H1 (cell line): ENCODE measurements around the gene PDE4D.

Source experiments
- BCL11A ChIP-seq, 2 experiments: IDR thresholded peaks; one replicate each; pipeline ENCODE4 v1.6.1; 2011; ENCODE audit warnings: low read depth in 2 of 2, low read length in 2 of 2, mild to moderate bottlenecking in 2 of 2
- CEBPB ChIP-seq: IDR thresholded peaks from 2 replicates; pipeline ENCODE4 v1.6.1; 2012; ENCODE audit warnings: low read depth, low read length
- EZH2 ChIP-seq: fragments of 200-600 bp; sonication (generic); IDR thresholded peaks from 2 replicates; pipeline ENCODE4 v1.7.1; 2012; ENCODE audit warnings: low read depth, mild to moderate bottlenecking, moderate library complexity, low read length, inconsistent platforms; ENCODE audit not compliant: severe bottlenecking
- POLR2AphosphoS5 ChIP-seq: IDR thresholded peaks from 2 replicates; pipeline ENCODE4 v1.6.1; 2011; ENCODE audit warnings: low read depth, low read length
- RFX5 ChIP-seq: IDR thresholded peaks from 2 replicates; pipeline ENCODE4 v1.6.1; 2011; ENCODE audit warnings: low read depth, low read length, improper control_type of control experiment, borderline replicate concordance
- TF ChIP-seq, protein P1 (sequence below), 3 experiments: IDR thresholded peaks; 1 replicate in 2 of 3; 2 replicates in 1 of 3; pipeline versions ENCODE4 v1.5.1 to v1.6.1; 2011; ENCODE audit warnings: low read length in 3 of 3, mild to moderate bottlenecking in 3 of 3, inconsistent platforms in 2 of 3, low read depth in 1 of 3, moderate library complexity in 1 of 3; ENCODE audit not compliant: insufficient read depth in 1 of 3; ENCODE audit errors: control extremely low read depth in 1 of 3

- TF ChIP-seq, protein P1, sequence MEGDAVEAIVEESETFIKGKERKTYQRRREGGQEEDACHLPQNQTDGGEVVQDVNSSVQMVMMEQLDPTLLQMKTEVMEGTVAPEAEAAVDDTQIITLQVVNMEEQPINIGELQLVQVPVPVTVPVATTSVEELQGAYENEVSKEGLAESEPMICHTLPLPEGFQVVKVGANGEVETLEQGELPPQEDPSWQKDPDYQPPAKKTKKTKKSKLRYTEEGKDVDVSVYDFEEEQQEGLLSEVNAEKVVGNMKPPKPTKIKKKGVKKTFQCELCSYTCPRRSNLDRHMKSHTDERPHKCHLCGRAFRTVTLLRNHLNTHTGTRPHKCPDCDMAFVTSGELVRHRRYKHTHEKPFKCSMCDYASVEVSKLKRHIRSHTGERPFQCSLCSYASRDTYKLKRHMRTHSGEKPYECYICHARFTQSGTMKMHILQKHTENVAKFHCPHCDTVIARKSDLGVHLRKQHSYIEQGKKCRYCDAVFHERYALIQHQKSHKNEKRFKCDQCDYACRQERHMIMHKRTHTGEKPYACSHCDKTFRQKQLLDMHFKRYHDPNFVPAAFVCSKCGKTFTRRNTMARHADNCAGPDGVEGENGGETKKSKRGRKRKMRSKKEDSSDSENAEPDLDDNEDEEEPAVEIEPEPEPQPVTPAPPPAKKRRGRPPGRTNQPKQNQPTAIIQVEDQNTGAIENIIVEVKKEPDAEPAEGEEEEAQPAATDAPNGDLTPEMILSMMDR (IDR thresholded peaks at IDR 0.05; ENCODE audit: control extremely low read depth in 1 of 3, insufficient read depth in 1 of 3, low read depth in 1 of 3, low read length in 3 of 3), result no peak
- TF ChIP-seq POLR2AphosphoS5 (no peak), EZH2 (no peak), BCL11A (IDR thresholded peaks at IDR 0.05; ENCODE audit: low read depth in 2 of 2, low read length in 2 of 2) (no peak), RFX5 (no peak), CEBPB (no peak)
Measured at GRCh38 chr5:59608745-59609144, 284.8 kb downstream of the PDE4D start.
